ENCODE results near the gene SLC6A12. TPM values are rescaled to one million over a fixed set of nuclear protein-coding genes. Genes with fewer than 3 reads are reported as not detected.

The SLC6A12 gene
- polyA plus RNA-seq, 6 donors from 2014 or later, result 1.3 TPM; not detected in 5

DNA sequence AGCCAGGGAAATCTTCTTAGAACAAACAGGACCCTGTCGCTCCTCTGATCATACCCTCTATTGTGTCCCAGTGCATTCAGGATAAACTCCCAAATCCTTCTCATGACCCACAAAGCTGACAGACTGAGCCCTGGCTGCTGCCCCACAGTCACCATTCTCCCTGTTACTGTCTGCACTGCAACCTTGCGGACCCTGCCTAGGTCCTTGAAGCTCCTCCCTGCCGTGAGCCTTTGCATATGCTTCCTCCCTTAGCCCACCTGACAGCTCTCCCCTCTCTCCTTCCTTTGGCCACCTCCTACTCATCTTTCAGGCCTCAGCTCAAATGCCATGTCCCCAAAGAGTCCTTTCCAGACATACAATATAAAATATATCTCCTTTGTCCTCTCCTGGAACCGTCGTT, 62.4 kb downstream of the SLC6A12 start:
- Mint-ChIP-seq H3K36me3 (no peaks in the 10 kb centered on the region), H3K27ac (peak overlapping the region in 1 of 6 donors; percentile 1), H3K4me3 (no peak overlapping the region), H3K9me3 (no peaks in the 10 kb centered on the region), H3K27me3 (peaks cover 5 to 48% (median 14%) of the 10 kb centered on the region in 3 donors), H3K4me1 (peaks cover 0 to 12% (median 7%) of the 10 kb centered on the region in 3 donors)
- no peak for ATAC-seq (ENCODE audit: low read depth in 2 of 2)
- DNase-seq, result no peak

- no peaks in the 10 kb centered on the region for H3K36me3 Mint-ChIP-seq
- peaks cover 0 to 15% (median 12%) of the 10 kb centered on the region in 3 donors for H3K4me1 Mint-ChIP-seq
- H3K27ac Mint-ChIP-seq, result peak overlapping the region in 1 of 6 donors; percentile 45
- H3K9me3 Mint-ChIP-seq, result no peaks in the 10 kb centered on the region
- DNase-seq (no peak), ATAC-seq (ENCODE audit: low read depth in 2 of 2) (no peak)
- H3K27me3 Mint-ChIP-seq, result peaks cover 7 to 43% (median 10%) of the 10 kb centered on the region in 3 donors
- H3K4me3 Mint-ChIP-seq, result no peak overlapping the region
These were observed 65.1 kb downstream of the SLC6A12 start for GRCh38 chr12:148676-149416.

- Mint-ChIP-seq H3K4me1 (peaks cover 0 to 8% (median 4%) of the 10 kb centered on the region in 3 donors), H3K4me3 (no peak overlapping the region), H3K27ac (no peak overlapping the region), H3K36me3 (no peaks in the 10 kb centered on the region), H3K9me3 (no peaks in the 10 kb centered on the region), H3K27me3 (peaks cover 9 to 41% (median 11%) of the 10 kb centered on the region in 3 donors)
- DNase-seq (no peak), ATAC-seq (ENCODE audit: low read depth in 2 of 2) (no peak)
These were observed 66.7 kb downstream of the SLC6A12 start for GRCh38 chr12:147242-147641.

DNA sequence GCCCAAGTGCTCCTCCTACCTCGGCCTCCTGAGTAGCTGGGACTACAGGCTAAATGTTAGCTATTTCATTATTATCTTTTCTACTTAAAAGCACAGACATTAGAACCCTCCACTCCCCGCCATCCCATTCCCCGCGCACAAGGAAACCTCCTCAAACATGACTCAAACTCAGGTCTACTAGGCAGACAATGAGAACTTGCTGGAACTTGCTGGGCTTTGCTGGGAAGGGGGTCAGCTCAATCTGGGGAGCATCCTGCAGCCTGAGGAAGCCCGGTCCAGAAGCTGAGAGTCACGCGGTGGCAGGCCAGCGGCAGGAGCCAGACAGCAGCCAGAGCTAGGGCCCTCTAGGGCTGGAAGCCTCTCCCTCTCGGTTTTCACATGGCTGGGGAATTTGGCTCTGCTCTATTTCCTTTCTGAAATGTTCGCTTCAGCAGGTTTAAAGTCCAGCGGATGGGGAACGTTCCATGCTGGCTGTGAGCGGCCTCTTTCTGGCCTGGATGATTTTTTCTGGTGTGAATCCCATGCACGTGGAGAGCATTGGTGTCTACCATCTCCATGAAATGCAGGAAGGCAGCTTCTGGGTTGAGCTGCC, 68.5 kb downstream of the SLC6A12 start:
- Mint-ChIP-seq H3K27ac (peak overlapping the region in 1 of 6 donors; percentile 76), H3K9me3 (peaks cover 0 to 1% (median 0%) of the 10 kb centered on the region in 7 donors), H3K4me3 (no peak overlapping the region), H3K36me3 (no peaks in the 10 kb centered on the region), H3K27me3 (peaks cover 16 to 34% (median 25%) of the 10 kb centered on the region in 3 donors), H3K4me1 (peaks cover 0 to 8% (median 3%) of the 10 kb centered on the region in 3 donors)
- DNase-seq, result no peak
- no peak for ATAC-seq (ENCODE audit: low read depth in 2 of 2)

- Mint-ChIP-seq H3K27me3 (peaks cover 22 to 32% (median 30%) of the 10 kb centered on the region in 3 donors), H3K9me3 (peaks cover 0 to 2% (median 0%) of the 10 kb centered on the region in 7 donors), H3K4me1 (peaks cover 0 to 8% (median 3%) of the 10 kb centered on the region in 3 donors), H3K27ac (peak overlapping the region in 2 of 6 donors; percentile 70 to 76), H3K36me3 (no peaks in the 10 kb centered on the region), H3K4me3 (peak overlapping the region in 2 of 8 donors; percentile 7 to 40)
- DNase-seq (no peak), ATAC-seq (ENCODE audit: low read depth in 2 of 2) (no peak)
These were observed 69.2 kb downstream of the SLC6A12 start for GRCh38 chr12:144650-145284.

GRCh38 chr12:143964-144649, 69.8 kb downstream of the SLC6A12 start:
- Mint-ChIP-seq H3K36me3 (no peaks in the 10 kb centered on the region), H3K9me3 (peaks cover 0 to 2% (median 0%) of the 10 kb centered on the region in 7 donors), H3K4me3 (peak overlapping the region in 2 of 8 donors; percentile 7 to 40), H3K4me1 (peaks cover 3 to 11% (median 4%) of the 10 kb centered on the region in 3 donors), H3K27me3 (peaks cover 24 to 39% (median 32%) of the 10 kb centered on the region in 3 donors), H3K27ac (peak overlapping the region in 1 of 6 donors; percentile 70)
- DNase-seq (no peak), ATAC-seq (ENCODE audit: low read depth in 2 of 2) (no peak)

- H3K4me1 Mint-ChIP-seq, result peaks cover 3 to 11% (median 6%) of the 10 kb centered on the region in 3 donors
- no peak overlapping the region for H3K4me3 Mint-ChIP-seq
- no peak overlapping the region for H3K27ac Mint-ChIP-seq
- DNase-seq (no peak), ATAC-seq (ENCODE audit: low read depth in 2 of 2) (no peak)
- H3K27me3 Mint-ChIP-seq, result peaks cover 34 to 49% (median 43%) of the 10 kb centered on the region in 3 donors
- peaks cover 0 to 3% (median 0%) of the 10 kb centered on the region in 7 donors for H3K9me3 Mint-ChIP-seq
- no peaks in the 10 kb centered on the region for H3K36me3 Mint-ChIP-seq
These were observed 73.8 kb downstream of the SLC6A12 start for GRCh38 chr12:140162-140561.

Other genes starting within 250 kb of the SLC6A12 start
- not detected for gene IQSEC3, start 147.4 kb downstream of the SLC6A12 start, polyA plus RNA-seq (ENCODE audit: low read depth in 6 of 6)
- gene SLC6A13, start 48.7 kb upstream of the SLC6A12 start, polyA plus RNA-seq (ENCODE audit: low read depth in 6 of 6), result not detected
- 10 to 100 TPM; 39.4 to 95.8 (median 52.5) TPM for gene KDM5A, start 175.2 kb upstream of the SLC6A12 start, polyA plus RNA-seq (ENCODE audit: low read depth in 6 of 6)
- 1 to 10 TPM in 5 of 6 donors, not detected in 1; 4.5 to 9.2 (median 6.4) TPM for gene CCDC77, start 187.5 kb upstream of the SLC6A12 start, polyA plus RNA-seq (ENCODE audit: low read depth in 6 of 6)
- under 1 TPM in 3 of 6 donors, not detected in 3; 0.05 to 0.35 (median 0.29) TPM for gene B4GALNT3, start 245.8 kb upstream of the SLC6A12 start, polyA plus RNA-seq (ENCODE audit: low read depth in 6 of 6)